ENCODE data around the gene KLHL2. TPM values are rescaled to one million over a fixed set of nuclear protein-coding genes. Genes with fewer than 3 reads are reported as not detected.

The KLHL2 gene
- total RNA-seq, 1 donor from 2014 or later = 28.2 TPM

DNA sequence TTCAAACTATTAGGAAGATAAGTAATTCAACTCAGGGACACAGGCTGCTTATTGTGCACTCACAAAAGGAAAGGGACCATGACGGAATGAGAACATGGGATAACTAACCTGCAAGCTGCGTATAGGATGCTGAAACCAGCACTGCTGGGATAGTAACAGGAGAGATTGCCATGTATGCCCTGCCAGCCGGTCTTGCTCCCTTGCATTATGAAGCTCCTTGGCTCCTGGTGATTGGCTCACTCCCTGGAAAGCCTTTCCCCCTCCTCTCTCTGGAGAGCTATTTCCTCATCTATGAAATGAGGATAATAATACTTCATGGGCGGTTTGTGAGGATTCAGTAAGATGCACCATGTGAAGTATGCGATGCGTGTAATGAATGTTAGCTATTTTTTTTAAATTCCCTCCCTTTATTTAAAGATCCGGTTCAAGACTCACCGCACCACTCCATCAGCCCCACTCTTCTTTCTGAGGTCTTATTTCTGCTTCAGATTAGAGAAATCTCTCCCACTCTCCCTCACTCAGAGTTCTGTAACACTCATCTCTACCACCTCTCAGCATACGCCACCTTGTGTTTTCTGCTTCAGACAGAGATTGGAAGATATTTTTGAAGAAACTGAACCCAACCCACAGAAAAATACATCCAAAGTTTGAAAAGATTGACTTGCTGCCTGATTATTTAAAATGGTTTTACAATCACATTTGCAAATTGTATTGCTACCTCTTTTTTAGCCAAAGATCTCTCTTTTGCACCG lies 138.5 kb downstream of the KLHL2 start:
- Histone ChIP-seq H3K36me3 (ENCODE audit: insufficient read depth, low read length) (peaks cover 8% of the 10 kb centered on the region), H3K4me3 (ENCODE audit: insufficient read depth, low read depth, low read length) (no peak overlapping the region), H3K27me3 (ENCODE audit: insufficient read depth, low read length) (no peaks in the 10 kb centered on the region), H4K20me1 (ENCODE audit: insufficient read depth, low read length) (no peaks in the 10 kb centered on the region), H3K9ac (ENCODE audit: low read length) (no peak overlapping the region), H3K79me2 (ENCODE audit: insufficient read depth, low read length) (no peaks in the 10 kb centered on the region), H3K4me1 (ENCODE audit: insufficient read depth, low read length) (no peaks in the 10 kb centered on the region), H3K9me3 (ENCODE audit: insufficient read depth, low read depth, low read length) (no peaks in the 10 kb centered on the region), H3K27ac (ENCODE audit: low read depth, low read length) (no peak overlapping the region), H2AFZ (ENCODE audit: low read depth, low read length) (no peak overlapping the region), H3K4me2 (ENCODE audit: low read length) (no peak overlapping the region)
- FAIRE-seq = no peak
- H3K36me3 Mint-ChIP-seq (ENCODE audit: low read depth, unreplicated experiment) = no peaks in the 10 kb centered on the region
- DNase-seq (ENCODE audit: low read depth) = no peak
- H3K4me1 Mint-ChIP-seq (ENCODE audit: low read depth, unreplicated experiment) = peaks cover 4% of the 10 kb centered on the region
- peaks cover 2% of the 10 kb centered on the region for H3K9me3 Mint-ChIP-seq (ENCODE audit: unreplicated experiment)
- no peak overlapping the region for H3K4me3 Mint-ChIP-seq (ENCODE audit: unreplicated experiment)
- no peaks in the 10 kb centered on the region for H3K27me3 Mint-ChIP-seq (ENCODE audit: low read depth, unreplicated experiment)
- TF ChIP-seq EZH2 (IDR thresholded peaks at IDR 0.05; ENCODE audit: insufficient read depth, low read length) = no peak
- no peak overlapping the region for H3K27ac Mint-ChIP-seq (ENCODE audit: unreplicated experiment)

DNA sequence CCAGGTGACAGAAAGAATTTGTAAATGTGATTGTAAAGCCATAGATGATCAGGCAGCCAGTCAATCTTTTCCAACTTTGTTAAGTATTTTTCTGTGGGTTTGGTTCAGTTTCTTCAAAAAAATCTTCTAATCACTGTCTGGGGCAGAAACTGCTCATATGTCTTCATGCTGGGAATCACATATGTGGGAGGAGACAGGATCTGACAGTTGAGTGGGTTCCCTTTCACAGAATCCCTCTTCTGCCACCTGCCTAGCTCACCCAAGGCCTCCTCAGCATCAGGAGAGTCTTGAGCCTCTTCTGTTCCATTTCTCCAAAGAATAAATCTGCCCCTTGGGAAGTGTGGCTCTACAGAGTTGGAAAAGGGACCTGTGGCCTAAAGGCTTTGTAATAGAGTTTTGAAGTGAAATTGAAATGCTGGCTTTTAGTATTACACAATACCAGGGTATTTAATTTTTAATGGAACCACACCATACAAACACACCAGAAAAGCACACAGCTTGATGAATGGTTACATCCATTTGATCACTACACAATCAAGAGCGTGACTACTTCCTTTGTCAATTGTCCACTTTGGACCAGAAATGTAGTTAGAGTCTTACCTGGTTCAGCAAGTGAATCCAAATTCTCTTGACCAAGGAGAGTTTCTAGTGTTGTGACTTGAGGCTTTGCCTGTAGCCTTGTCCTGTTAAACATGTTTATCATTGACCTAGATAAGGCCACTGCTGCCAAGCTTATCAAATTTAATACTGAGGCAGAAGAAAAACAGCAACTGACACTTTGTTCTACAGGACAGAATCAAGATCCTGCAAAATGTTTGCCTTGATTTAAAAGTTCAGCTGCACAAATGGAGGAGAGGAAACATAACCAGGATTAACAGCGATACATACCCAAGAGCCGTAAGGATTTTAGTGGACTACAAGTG lies 140.5 kb downstream of the KLHL2 start:
- Histone ChIP-seq H3K9ac (ENCODE audit: low read length) (no peak overlapping the region), H3K4me3 (ENCODE audit: insufficient read depth, low read depth, low read length) (no peak overlapping the region), H3K9me3 (ENCODE audit: insufficient read depth, low read depth, low read length) (no peaks in the 10 kb centered on the region), H3K27ac (ENCODE audit: low read depth, low read length) (no peak overlapping the region), H2AFZ (ENCODE audit: low read depth, low read length) (no peak overlapping the region), H3K4me1 (ENCODE audit: insufficient read depth, low read length) (no peaks in the 10 kb centered on the region), H3K79me2 (ENCODE audit: insufficient read depth, low read length) (no peaks in the 10 kb centered on the region), H4K20me1 (ENCODE audit: insufficient read depth, low read length) (no peaks in the 10 kb centered on the region), H3K36me3 (ENCODE audit: insufficient read depth, low read length) (no peaks in the 10 kb centered on the region), H3K27me3 (ENCODE audit: insufficient read depth, low read length) (no peaks in the 10 kb centered on the region), H3K4me2 (ENCODE audit: low read length) (no peak overlapping the region)
- Mint-ChIP-seq H3K4me1 (ENCODE audit: low read depth, unreplicated experiment) (peaks cover 14% of the 10 kb centered on the region), H3K4me3 (ENCODE audit: unreplicated experiment) (no peak overlapping the region), H3K27me3 (ENCODE audit: low read depth, unreplicated experiment) (no peaks in the 10 kb centered on the region), H3K27ac (ENCODE audit: unreplicated experiment) (no peak overlapping the region), H3K9me3 (ENCODE audit: unreplicated experiment) (peaks cover 2% of the 10 kb centered on the region), H3K36me3 (ENCODE audit: low read depth, unreplicated experiment) (no peaks in the 10 kb centered on the region)
- FAIRE-seq (no peak), DNase-seq (ENCODE audit: low read depth) (no peak)
- TF ChIP-seq EZH2 (IDR thresholded peaks at IDR 0.05; ENCODE audit: insufficient read depth, low read length) = no peak
- TF ChIP-seq, protein P1, sequence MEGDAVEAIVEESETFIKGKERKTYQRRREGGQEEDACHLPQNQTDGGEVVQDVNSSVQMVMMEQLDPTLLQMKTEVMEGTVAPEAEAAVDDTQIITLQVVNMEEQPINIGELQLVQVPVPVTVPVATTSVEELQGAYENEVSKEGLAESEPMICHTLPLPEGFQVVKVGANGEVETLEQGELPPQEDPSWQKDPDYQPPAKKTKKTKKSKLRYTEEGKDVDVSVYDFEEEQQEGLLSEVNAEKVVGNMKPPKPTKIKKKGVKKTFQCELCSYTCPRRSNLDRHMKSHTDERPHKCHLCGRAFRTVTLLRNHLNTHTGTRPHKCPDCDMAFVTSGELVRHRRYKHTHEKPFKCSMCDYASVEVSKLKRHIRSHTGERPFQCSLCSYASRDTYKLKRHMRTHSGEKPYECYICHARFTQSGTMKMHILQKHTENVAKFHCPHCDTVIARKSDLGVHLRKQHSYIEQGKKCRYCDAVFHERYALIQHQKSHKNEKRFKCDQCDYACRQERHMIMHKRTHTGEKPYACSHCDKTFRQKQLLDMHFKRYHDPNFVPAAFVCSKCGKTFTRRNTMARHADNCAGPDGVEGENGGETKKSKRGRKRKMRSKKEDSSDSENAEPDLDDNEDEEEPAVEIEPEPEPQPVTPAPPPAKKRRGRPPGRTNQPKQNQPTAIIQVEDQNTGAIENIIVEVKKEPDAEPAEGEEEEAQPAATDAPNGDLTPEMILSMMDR (IDR thresholded peaks at IDR 0.05; ENCODE audit: insufficient read depth, low read depth, low read length) = no peak

DNA sequence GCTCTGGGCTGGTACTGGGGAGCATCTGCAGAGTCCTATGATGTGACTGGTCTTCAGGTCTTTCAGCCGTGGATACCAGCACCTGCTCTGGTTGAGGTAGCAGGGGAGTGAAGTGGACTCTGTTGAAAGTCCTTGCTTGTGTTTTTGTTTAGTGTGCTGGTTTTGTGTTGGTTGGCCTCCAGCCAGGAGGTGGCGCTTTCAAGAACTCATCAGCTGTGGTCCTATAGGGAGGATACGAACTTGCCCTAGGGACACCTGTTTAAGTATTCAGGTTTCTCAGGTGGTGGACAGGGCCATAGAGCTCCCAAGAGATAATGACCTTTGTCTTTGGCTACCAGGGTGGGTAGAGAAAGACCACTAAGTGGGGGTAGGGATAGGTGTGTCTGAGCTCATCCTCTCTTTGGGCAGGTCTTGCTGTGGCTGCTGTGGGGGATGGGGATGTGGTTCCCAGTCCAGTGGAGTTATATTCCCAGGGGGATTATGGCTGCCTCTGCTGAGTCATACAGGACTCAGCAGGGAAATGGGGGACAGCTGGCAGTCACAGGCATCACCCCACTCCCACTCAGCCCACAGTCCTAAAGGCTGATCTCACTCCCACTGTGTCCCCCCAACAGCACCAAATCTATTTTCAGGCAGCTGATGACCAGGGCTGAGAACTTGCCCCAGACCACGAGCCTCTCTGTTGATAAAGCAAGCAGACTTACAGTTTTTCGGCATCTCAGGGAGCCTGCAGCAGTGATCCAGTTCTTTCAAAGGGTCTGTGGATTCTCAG lies 144.2 kb downstream of the KLHL2 start:
- H3K27ac ChIP-seq (ENCODE audit: low read depth, low read length) = no peak overlapping the region
- H3K79me2 ChIP-seq (ENCODE audit: insufficient read depth, low read length) = no peaks in the 10 kb centered on the region
- Mint-ChIP-seq H3K36me3 (ENCODE audit: low read depth, unreplicated experiment) (no peaks in the 10 kb centered on the region), H3K9me3 (ENCODE audit: unreplicated experiment) (peaks cover 2% of the 10 kb centered on the region), H3K4me1 (ENCODE audit: low read depth, unreplicated experiment) (peaks cover 9% of the 10 kb centered on the region), H3K27me3 (ENCODE audit: low read depth, unreplicated experiment) (no peaks in the 10 kb centered on the region), H3K4me3 (ENCODE audit: unreplicated experiment) (peak overlapping the region; percentile 10), H3K27ac (ENCODE audit: unreplicated experiment) (peak overlapping the region; percentile 58)
- H3K27me3 ChIP-seq (ENCODE audit: insufficient read depth, low read length) = no peaks in the 10 kb centered on the region
- TF ChIP-seq, protein P1 (IDR thresholded peaks at IDR 0.05; ENCODE audit: insufficient read depth, low read depth, low read length) = no peak
- TF ChIP-seq EZH2 (IDR thresholded peaks at IDR 0.05; ENCODE audit: insufficient read depth, low read length) = no peak
- no peak overlapping the region for H3K9ac ChIP-seq (ENCODE audit: low read length)
- no peaks in the 10 kb centered on the region for H3K9me3 ChIP-seq (ENCODE audit: insufficient read depth, low read depth, low read length)
- no peak overlapping the region for H2AFZ ChIP-seq (ENCODE audit: low read depth, low read length)
- DNase-seq (ENCODE audit: low read depth) = no peak
- H3K4me2 ChIP-seq (ENCODE audit: low read length) = no peak overlapping the region
- H3K4me1 ChIP-seq (ENCODE audit: insufficient read depth, low read length) = no peaks in the 10 kb centered on the region
- H3K36me3 ChIP-seq (ENCODE audit: insufficient read depth, low read length) = no peaks in the 10 kb centered on the region
- no peaks in the 10 kb centered on the region for H4K20me1 ChIP-seq (ENCODE audit: insufficient read depth, low read length)
- no peak for FAIRE-seq
- no peak overlapping the region for H3K4me3 ChIP-seq (ENCODE audit: insufficient read depth, low read depth, low read length)

Data from astrocyte (in vitro differentiated cells and primary cell).